ENCODE measurements around the gene PANK2.
"Not testable (repeated sequence)": the region's sequence is repeated elsewhere in the genome, so short reads cannot be mapped to it uniquely, and the experiment has no call there.

Gene PANK2

GRCh38 chr20:3937618-3938017 lies 48.4 kb downstream of the PANK2 start:
- Mint-ChIP-seq H3K4me3 (no peak overlapping the region), H3K27me3 (ENCODE audit: low read depth) (no peaks in the 10 kb centered on the region), H3K36me3 (ENCODE audit: low read depth) (peaks cover 46% of the 10 kb centered on the region), H3K27ac (no peak overlapping the region), H3K9me3 (peaks cover 15% of the 10 kb centered on the region), H3K4me1 (ENCODE audit: low read depth) (peaks cover 11% of the 10 kb centered on the region)

- H3K4me1 Mint-ChIP-seq (ENCODE audit: low read depth): no peaks in the 10 kb centered on the region
- H3K27me3 Mint-ChIP-seq (ENCODE audit: low read depth): no peaks in the 10 kb centered on the region
- no peak overlapping the region for H3K4me3 Mint-ChIP-seq
- peaks cover 47% of the 10 kb centered on the region for H3K36me3 Mint-ChIP-seq (ENCODE audit: low read depth)
- H3K27ac Mint-ChIP-seq: no peak overlapping the region
- H3K9me3 Mint-ChIP-seq: peaks cover 15% of the 10 kb centered on the region
Measured at GRCh38 chr20:3940905-3941304, 51.7 kb downstream of the PANK2 start.

- not testable (repeated sequence) for H3K4me3 Mint-ChIP-seq; H3K4me1 Mint-ChIP-seq (ENCODE audit: low read depth); H3K9me3 Mint-ChIP-seq; H3K27ac Mint-ChIP-seq; H3K27me3 Mint-ChIP-seq (ENCODE audit: low read depth)
- peaks cover 20% of the 10 kb centered on the region for H3K36me3 Mint-ChIP-seq (ENCODE audit: low read depth)
Measured at GRCh38 chr20:3946666-3947065, 57.5 kb downstream of the PANK2 start.

- no peaks in the 10 kb centered on the region for H3K27me3 Mint-ChIP-seq (ENCODE audit: low read depth)
Measured at GRCh38 chr20:3964719-3965118, 75.5 kb downstream of the PANK2 start.

GRCh38 chr20:3966571-3966970 lies 77.4 kb downstream of the PANK2 start:
- Mint-ChIP-seq H3K27ac (no peak overlapping the region), H3K36me3 (ENCODE audit: low read depth) (peaks cover 24% of the 10 kb centered on the region)

More at GRCh38 chr20:3964719-3965118, 75.5 kb downstream of the PANK2 start:
- no peak overlapping the region for H3K27ac Mint-ChIP-seq
- H3K36me3 Mint-ChIP-seq (ENCODE audit: low read depth): peaks cover 23% of the 10 kb centered on the region
- H3K4me1 Mint-ChIP-seq (ENCODE audit: low read depth): peaks cover 2% of the 10 kb centered on the region
- H3K9me3 Mint-ChIP-seq: no peaks in the 10 kb centered on the region
- H3K4me3 Mint-ChIP-seq: no peak overlapping the region

GRCh38 chr20:3970016-3970415 lies 80.8 kb downstream of the PANK2 start:
- Mint-ChIP-seq H3K4me3 (no peak overlapping the region), H3K27me3 (ENCODE audit: low read depth) (no peaks in the 10 kb centered on the region), H3K4me1 (ENCODE audit: low read depth) (peaks cover 4% of the 10 kb centered on the region), H3K9me3 (no peaks in the 10 kb centered on the region), H3K27ac (no peak overlapping the region), H3K36me3 (ENCODE audit: low read depth) (peaks cover 25% of the 10 kb centered on the region)

More at GRCh38 chr20:3966571-3966970, 77.4 kb downstream of the PANK2 start:
- no peaks in the 10 kb centered on the region for H3K9me3 Mint-ChIP-seq
- no peak overlapping the region for H3K4me3 Mint-ChIP-seq
- no peaks in the 10 kb centered on the region for H3K27me3 Mint-ChIP-seq (ENCODE audit: low read depth)
- peaks cover 2% of the 10 kb centered on the region for H3K4me1 Mint-ChIP-seq (ENCODE audit: low read depth)

GRCh38 chr20:3971145-3971544 lies 82.0 kb downstream of the PANK2 start:
- Mint-ChIP-seq H3K9me3 (no peaks in the 10 kb centered on the region), H3K36me3 (ENCODE audit: low read depth) (peaks cover 28% of the 10 kb centered on the region), H3K27ac (no peak overlapping the region), H3K27me3 (ENCODE audit: low read depth) (no peaks in the 10 kb centered on the region), H3K4me1 (ENCODE audit: low read depth) (peaks cover 4% of the 10 kb centered on the region), H3K4me3 (no peak overlapping the region)

- Mint-ChIP-seq H3K27me3 (ENCODE audit: low read depth) (no peaks in the 10 kb centered on the region), H3K4me1 (ENCODE audit: low read depth) (peaks cover 4% of the 10 kb centered on the region), H3K36me3 (ENCODE audit: low read depth) (peaks cover 26% of the 10 kb centered on the region), H3K4me3 (no peak overlapping the region), H3K9me3 (no peaks in the 10 kb centered on the region), H3K27ac (no peak overlapping the region)
Measured at GRCh38 chr20:3972161-3972560, 83.0 kb downstream of the PANK2 start.

GRCh38 chr20:3972631-3973030 lies 83.4 kb downstream of the PANK2 start:
- H3K36me3 Mint-ChIP-seq (ENCODE audit: low read depth): peaks cover 21% of the 10 kb centered on the region
- not testable (repeated sequence) for H3K4me1 Mint-ChIP-seq (ENCODE audit: low read depth); H3K27me3 Mint-ChIP-seq (ENCODE audit: low read depth); H3K9me3 Mint-ChIP-seq; H3K4me3 Mint-ChIP-seq; H3K27ac Mint-ChIP-seq

- no peak overlapping the region for H3K27ac Mint-ChIP-seq
- peaks cover 2% of the 10 kb centered on the region for H3K4me1 Mint-ChIP-seq (ENCODE audit: low read depth)
- H3K36me3 Mint-ChIP-seq (ENCODE audit: low read depth): peaks cover 21% of the 10 kb centered on the region
- no peaks in the 10 kb centered on the region for H3K9me3 Mint-ChIP-seq
- no peak overlapping the region for H3K4me3 Mint-ChIP-seq
- no peaks in the 10 kb centered on the region for H3K27me3 Mint-ChIP-seq (ENCODE audit: low read depth)
Measured at GRCh38 chr20:3973705-3974104, 84.5 kb downstream of the PANK2 start.

- H3K36me3 Mint-ChIP-seq (ENCODE audit: low read depth): peaks cover 23% of the 10 kb centered on the region
- H3K27ac Mint-ChIP-seq: no peak overlapping the region
- H3K9me3 Mint-ChIP-seq: no peaks in the 10 kb centered on the region
- no peaks in the 10 kb centered on the region for H3K27me3 Mint-ChIP-seq (ENCODE audit: low read depth)
- no peak overlapping the region for H3K4me3 Mint-ChIP-seq
- H3K4me1 Mint-ChIP-seq (ENCODE audit: low read depth): peaks cover 18% of the 10 kb centered on the region
Measured at GRCh38 chr20:3976511-3976910, 87.3 kb downstream of the PANK2 start.
